Neural crest cell (in vitro differentiated cells): ENCODE results near the gene IKZF2. TPM values are rescaled to one million over a fixed set of nuclear protein-coding genes. Genes with fewer than 3 reads are reported as not detected.

Source experiments
- DNase-seq: peaks from one replicate; pipeline ENCODE4 v3.0.0; 2021; ENCODE audit warnings: low read depth, mixed read lengths, low spot score
- H3K27ac Mint-ChIP-seq: one replicate; pipeline ENCODE4 v1.8.0; 2021; ENCODE audit warnings: mild to moderate bottlenecking, mixed read lengths; ENCODE audit not compliant: unreplicated experiment
- H3K27me3 Mint-ChIP-seq: 2 replicates; pipeline ENCODE4 v1.8.0; 2021; ENCODE audit warnings: low read depth, mild to moderate bottlenecking, mixed read lengths
- H3K36me3 Mint-ChIP-seq: 2 replicates; pipeline ENCODE4 v1.8.0; 2021; ENCODE audit warnings: low read depth, mild to moderate bottlenecking, mixed read lengths
- H3K4me1 Mint-ChIP-seq: 2 replicates; pipeline ENCODE4 v1.8.0; 2021; ENCODE audit warnings: mixed read lengths
- H3K4me3 Mint-ChIP-seq: one replicate; pipeline ENCODE4 v1.8.0; 2021; ENCODE audit warnings: mild to moderate bottlenecking, mixed read lengths
- H3K9me3 Mint-ChIP-seq: 2 replicates; pipeline ENCODE4 v1.8.0; 2021; ENCODE audit warnings: mixed read lengths
- CTCF ChIP-seq: fragments of 200-600 bp; sonication (generic); conservative IDR thresholded peaks from 2 replicates; pipeline ENCODE4 v1.5.0; 2021; ENCODE audit warnings: antibody characterized with exemption, mild to moderate bottlenecking
- total RNA-seq: library from RNA; stranded (reverse); gene quantifications from 2 replicates; pipeline ENCODE4 v1.2.1, GENCODE V29; 2021

IKZF2 gene
- total RNA-seq, 1 donor from 2014 or later = 7.3 TPM

GRCh38 chr2:213001297-213001910, 150.0 kb downstream of the IKZF2 start:
- peaks cover 11% of the 10 kb centered on the region for H3K4me1 Mint-ChIP-seq
- no peak overlapping the region for H3K27ac Mint-ChIP-seq
- H3K9me3 Mint-ChIP-seq = no peaks in the 10 kb centered on the region
- no peak overlapping the region for H3K4me3 Mint-ChIP-seq
- TF ChIP-seq CTCF = no peak
- DNase-seq = no peak
- H3K27me3 Mint-ChIP-seq = no peaks in the 10 kb centered on the region
- no peaks in the 10 kb centered on the region for H3K36me3 Mint-ChIP-seq

GRCh38 chr2:212998626-212999359, 152.6 kb downstream of the IKZF2 start:
- H3K4me1 Mint-ChIP-seq = peaks cover 5% of the 10 kb centered on the region
- H3K27ac Mint-ChIP-seq = no peak overlapping the region
- no peak for TF ChIP-seq CTCF
- DNase-seq = no peak
- no peak overlapping the region for H3K4me3 Mint-ChIP-seq
- no peaks in the 10 kb centered on the region for H3K36me3 Mint-ChIP-seq
- H3K27me3 Mint-ChIP-seq = no peaks in the 10 kb centered on the region
- no peaks in the 10 kb centered on the region for H3K9me3 Mint-ChIP-seq

- Mint-ChIP-seq H3K4me1 (peaks cover 5% of the 10 kb centered on the region), H3K27ac (no peak overlapping the region), H3K9me3 (no peaks in the 10 kb centered on the region), H3K27me3 (no peaks in the 10 kb centered on the region), H3K4me3 (no peak overlapping the region), H3K36me3 (no peaks in the 10 kb centered on the region)
- TF ChIP-seq CTCF = no peak
- no peak for DNase-seq
Observed at GRCh38 chr2:212997526-212998020, 153.8 kb downstream of the IKZF2 start.

GRCh38 chr2:212995920-212996319, 155.5 kb downstream of the IKZF2 start:
- no peak overlapping the region for H3K27ac Mint-ChIP-seq
- H3K36me3 Mint-ChIP-seq = no peaks in the 10 kb centered on the region
- no peaks in the 10 kb centered on the region for H3K9me3 Mint-ChIP-seq
- DNase-seq = no peak
- TF ChIP-seq CTCF = no peak
- no peak overlapping the region for H3K4me3 Mint-ChIP-seq
- H3K4me1 Mint-ChIP-seq = no peaks in the 10 kb centered on the region
- no peaks in the 10 kb centered on the region for H3K27me3 Mint-ChIP-seq

GRCh38 chr2:212994976-212995375, 156.4 kb downstream of the IKZF2 start:
- Mint-ChIP-seq H3K4me3 (no peak overlapping the region), H3K4me1 (no peaks in the 10 kb centered on the region), H3K36me3 (no peaks in the 10 kb centered on the region), H3K9me3 (no peaks in the 10 kb centered on the region), H3K27ac (no peak overlapping the region), H3K27me3 (no peaks in the 10 kb centered on the region)
- TF ChIP-seq CTCF = no peak
- DNase-seq = no peak
